ENCODE measurements around the gene FANK1. TPM values are rescaled to one million over a fixed set of nuclear protein-coding genes. Genes with fewer than 3 reads are reported as not detected.

The FANK1 gene
- total RNA-seq, 5 donors from 2014 or later (not counting 1 experiment from before 2014, with no cell fraction given) = 1.3 to 3.3 (median 2.2) TPM; not detected in 1

GRCh38 chr10:126015413-126015812, 119.0 kb downstream of the FANK1 start:
- Mint-ChIP-seq H3K4me3 (no peak overlapping the region), H3K4me1 (peaks cover 0 to 15% (median 0%) of the 10 kb centered on the region in 3 donors), H3K9me3 (no peaks in the 10 kb centered on the region), H3K27ac (no peak overlapping the region), H3K36me3 (no peaks in the 10 kb centered on the region), H3K27me3 (peaks cover 14 to 15% of the 10 kb centered on the region in 2 donors)
- Histone ChIP-seq H3K36me3 (ENCODE audit: control insufficient read depth in 2 of 2, extremely low read depth in 1 of 2, insufficient read depth in 1 of 2, low read length in 1 of 2) (no peaks in the 10 kb centered on the region), H3K27ac (ENCODE audit: low read length) (no peak overlapping the region), H3K4me3 (ENCODE audit: control insufficient read depth in 1 of 2, extremely low read depth in 1 of 2, low read length in 1 of 2) (no peak overlapping the region), H3K27me3 (replicated peaks in 1 of 2; ENCODE audit: control insufficient read depth in 2 of 2, extremely low read depth in 1 of 2, insufficient read depth in 2 of 2, low read length in 1 of 2) (peaks cover 0 to 9% of the 10 kb centered on the region in 2 experiments), H3K9me3 (no peaks in the 10 kb centered on the region), H3K4me1 (ENCODE audit: control insufficient read depth in 1 of 2, extremely low read depth in 1 of 2, insufficient read depth in 2 of 2, low read length in 2 of 2) (peaks cover 0 to 8% of the 10 kb centered on the region in 2 experiments)
- WGBS (ENCODE audit: insufficient coverage) = 100% methylated on average over 1 of the region's 3 CpGs
- no peak for DNase-seq
- CTCF ChIA-PET = interaction anchor here in 1 of 2 donors (0.5 kb wide), 1 partner anchor 22 kb away, joined by 3 read pairs; no protein-coding TSS in a partner anchor
- no peak for ATAC-seq (replicated peaks in 1 of 4)
- POLR2A ChIA-PET = no interaction called here

DNA sequence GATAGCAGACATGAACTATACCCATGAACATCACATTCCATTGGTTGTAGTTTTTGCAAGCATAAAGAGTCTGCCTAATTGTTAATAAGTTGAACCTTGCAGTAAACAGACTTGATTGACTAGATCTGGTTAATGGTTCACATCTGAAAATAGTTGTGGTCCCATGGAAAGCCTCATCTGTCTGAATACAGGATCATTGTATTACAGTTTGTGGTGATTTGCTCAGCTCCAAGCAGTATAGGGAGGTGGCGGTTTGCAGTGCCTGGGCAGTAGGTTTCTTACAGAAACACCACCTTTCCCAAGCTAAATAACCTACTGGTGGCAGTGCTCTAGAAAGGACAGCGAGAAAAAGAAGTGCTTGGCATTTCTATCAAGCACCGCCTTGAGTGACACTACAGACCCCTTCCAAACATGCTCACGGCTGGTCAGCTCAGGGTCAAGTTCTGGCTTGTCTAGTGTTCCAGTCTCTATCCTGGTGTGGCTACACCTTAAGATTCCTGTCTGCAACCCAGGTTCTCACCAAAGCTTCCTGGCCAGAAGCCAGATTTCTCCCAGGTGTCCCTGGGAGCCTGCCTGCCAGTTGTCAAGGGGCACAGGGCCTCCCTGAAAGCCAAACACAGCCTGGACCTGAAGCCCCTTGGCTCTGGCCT, 119.9 kb downstream of the FANK1 start:
- 100% methylated on average over 2 of the region's 4 CpGs for WGBS (ENCODE audit: insufficient coverage)
- DNase-seq (no peak), ATAC-seq (replicated peaks in 1 of 4) (no peak)
- no peaks in the 10 kb centered on the region for H3K36me3 ChIP-seq (ENCODE audit: control insufficient read depth in 2 of 2, extremely low read depth in 1 of 2, insufficient read depth in 1 of 2, low read length in 1 of 2)
- H3K27ac ChIP-seq (ENCODE audit: low read length) = no peak overlapping the region
- H3K27me3 Mint-ChIP-seq = peaks cover 14 to 15% of the 10 kb centered on the region in 2 donors
- no peaks in the 10 kb centered on the region for H3K9me3 ChIP-seq
- ChIA-PET POLR2A (no interaction called here), CTCF (no interaction called here)
- no peak overlapping the region for H3K27ac Mint-ChIP-seq
- H3K4me3 Mint-ChIP-seq = no peak overlapping the region
- no peaks in the 10 kb centered on the region for H3K36me3 Mint-ChIP-seq
- peaks cover 0 to 9% of the 10 kb centered on the region in 2 experiments for H3K27me3 ChIP-seq (replicated peaks in 1 of 2; ENCODE audit: control insufficient read depth in 2 of 2, extremely low read depth in 1 of 2, insufficient read depth in 2 of 2, low read length in 1 of 2)
- H3K4me1 Mint-ChIP-seq = peaks cover 0 to 15% (median 0%) of the 10 kb centered on the region in 3 donors
- H3K9me3 Mint-ChIP-seq = no peaks in the 10 kb centered on the region
- H3K4me1 ChIP-seq (ENCODE audit: control insufficient read depth in 1 of 2, extremely low read depth in 1 of 2, insufficient read depth in 2 of 2, low read length in 2 of 2) = peaks cover 0 to 8% of the 10 kb centered on the region in 2 experiments
- no peak overlapping the region for H3K4me3 ChIP-seq (ENCODE audit: control insufficient read depth in 1 of 2, extremely low read depth in 1 of 2, low read length in 1 of 2)

DNA sequence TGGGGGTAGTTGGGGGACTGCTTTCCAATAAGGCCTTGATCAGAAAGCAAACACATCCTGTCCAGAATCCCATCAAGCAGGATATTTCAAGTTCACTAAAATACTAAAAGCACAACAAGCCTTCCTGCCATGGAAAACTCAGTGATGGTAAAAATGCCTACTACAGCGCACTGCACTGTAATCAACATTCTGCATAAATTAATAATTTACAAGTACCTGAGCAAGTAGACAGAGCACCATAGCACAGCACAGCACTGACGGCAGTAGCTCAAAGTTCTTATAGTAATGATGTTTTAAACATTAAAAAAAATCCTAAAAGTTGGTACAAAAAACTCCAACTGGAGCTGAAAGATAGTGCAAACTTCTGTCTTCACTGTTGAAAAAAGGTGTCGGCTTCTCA, 120.5 kb downstream of the FANK1 start:
- no peaks in the 10 kb centered on the region for H3K36me3 ChIP-seq (ENCODE audit: control insufficient read depth in 2 of 2, extremely low read depth in 1 of 2, insufficient read depth in 1 of 2, low read length in 1 of 2)
- H3K9me3 ChIP-seq = no peaks in the 10 kb centered on the region
- peaks cover 0 to 8% of the 10 kb centered on the region in 2 experiments for H3K4me1 ChIP-seq (ENCODE audit: control insufficient read depth in 1 of 2, extremely low read depth in 1 of 2, insufficient read depth in 2 of 2, low read length in 2 of 2)
- ChIA-PET POLR2A (no interaction called here), CTCF (no interaction called here)
- peaks cover 0 to 9% of the 10 kb centered on the region in 2 experiments for H3K27me3 ChIP-seq (replicated peaks in 1 of 2; ENCODE audit: control insufficient read depth in 2 of 2, extremely low read depth in 1 of 2, insufficient read depth in 2 of 2, low read length in 1 of 2)
- ATAC-seq (replicated peaks in 1 of 4) (no peak), DNase-seq (no peak)
- Mint-ChIP-seq H3K27ac (no peak overlapping the region), H3K4me1 (peaks cover 0 to 12% (median 0%) of the 10 kb centered on the region in 3 donors), H3K4me3 (no peak overlapping the region), H3K27me3 (peaks cover 12 to 14% of the 10 kb centered on the region in 2 donors), H3K9me3 (no peaks in the 10 kb centered on the region), H3K36me3 (no peaks in the 10 kb centered on the region)
- no peak overlapping the region for H3K27ac ChIP-seq (ENCODE audit: low read length)
- WGBS (ENCODE audit: insufficient coverage) = 88% methylated on average over 1 of the region's 3 CpGs
- H3K4me3 ChIP-seq (ENCODE audit: control insufficient read depth in 1 of 2, extremely low read depth in 1 of 2, low read length in 1 of 2) = no peak overlapping the region

DNA sequence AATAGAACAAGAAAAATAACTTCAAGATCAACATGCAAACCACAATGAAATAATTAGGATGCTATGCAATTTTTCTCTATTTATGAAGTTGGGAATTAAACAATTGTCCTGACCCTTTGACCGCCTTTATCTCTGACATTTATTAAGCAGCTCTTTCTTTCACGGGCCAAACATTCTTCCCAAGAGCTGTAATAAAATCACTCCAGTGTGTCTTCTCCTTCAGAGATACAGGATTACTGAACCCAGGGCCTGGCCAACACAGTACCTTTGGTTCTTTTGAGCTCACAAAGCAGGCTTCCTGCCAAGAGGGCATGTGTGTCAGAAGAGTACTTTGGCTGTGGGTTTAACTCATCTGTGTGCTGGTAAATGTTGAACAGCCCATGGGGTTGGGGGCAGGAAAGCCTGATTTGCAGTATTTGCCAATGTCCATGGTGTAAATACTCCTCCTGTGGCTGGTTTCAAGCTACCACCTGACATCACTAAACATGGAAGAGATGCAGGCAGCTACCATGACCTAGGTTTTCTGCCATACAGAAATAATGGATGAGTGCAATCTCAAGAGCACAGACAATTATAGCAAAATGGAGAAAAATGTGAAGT, 121.7 kb downstream of the FANK1 start:
- ChIA-PET CTCF (no interaction called here), POLR2A (no interaction called here)
- H3K27me3 Mint-ChIP-seq = peaks cover 11 to 12% of the 10 kb centered on the region in 2 donors

DNA sequence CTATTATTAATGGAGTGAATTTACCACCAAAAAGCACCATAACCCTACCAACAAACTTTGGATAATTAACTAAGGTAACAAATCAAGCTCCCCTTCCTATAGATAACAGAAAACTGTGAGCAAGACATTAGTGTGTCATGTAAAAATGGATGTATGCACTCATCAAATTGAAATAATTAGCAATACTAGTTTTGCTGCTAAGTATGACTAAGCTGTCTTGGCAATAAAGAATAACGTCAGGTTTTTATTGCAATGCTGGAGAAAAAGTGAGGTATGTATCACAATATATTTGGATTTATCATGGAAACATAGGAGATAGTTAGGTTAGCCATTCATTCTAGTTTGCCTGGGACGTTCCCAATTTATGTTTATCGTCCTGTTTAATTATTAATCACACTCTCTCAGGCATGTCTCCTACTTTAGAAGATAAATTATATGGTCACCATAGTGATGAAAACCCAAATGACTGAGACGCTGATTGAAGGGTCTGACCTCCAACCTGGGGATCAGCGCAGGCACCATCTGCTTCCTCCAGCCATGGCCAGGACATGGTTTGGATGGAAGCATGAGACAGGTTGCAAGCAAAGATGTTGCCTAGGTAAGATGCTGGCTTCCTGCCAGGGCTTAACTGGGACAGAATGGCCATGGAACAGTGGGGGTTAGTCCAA, 125.6 kb downstream of the FANK1 start:
- Histone ChIP-seq H3K27me3 (replicated peaks in 1 of 2; ENCODE audit: control insufficient read depth in 2 of 2, extremely low read depth in 1 of 2, insufficient read depth in 2 of 2, low read length in 1 of 2) (peaks cover 0 to 4% of the 10 kb centered on the region in 2 experiments), H3K9me3 (no peaks in the 10 kb centered on the region), H3K4me1 (ENCODE audit: control insufficient read depth in 1 of 2, extremely low read depth in 1 of 2, insufficient read depth in 2 of 2, low read length in 2 of 2) (no peaks in the 10 kb centered on the region), H3K4me3 (ENCODE audit: control insufficient read depth in 1 of 2, extremely low read depth in 1 of 2, low read length in 1 of 2) (no peak overlapping the region), H3K27ac (ENCODE audit: low read length) (no peak overlapping the region), H3K36me3 (ENCODE audit: control insufficient read depth in 2 of 2, extremely low read depth in 1 of 2, insufficient read depth in 1 of 2, low read length in 1 of 2) (no peaks in the 10 kb centered on the region)
- no peak overlapping the region for H3K4me3 Mint-ChIP-seq
- WGBS (ENCODE audit: insufficient coverage) = 95% methylated on average over 2 of the region's 5 CpGs
- POLR2A ChIA-PET = no interaction called here
- no peaks in the 10 kb centered on the region for H3K36me3 Mint-ChIP-seq
- no peak overlapping the region for H3K27ac Mint-ChIP-seq
- DNase-seq (no peak), ATAC-seq (replicated peaks in 1 of 4) (no peak)
- H3K27me3 Mint-ChIP-seq = peaks cover 7 to 12% of the 10 kb centered on the region in 2 donors
- no peaks in the 10 kb centered on the region for H3K4me1 Mint-ChIP-seq
- CTCF ChIA-PET = no interaction called here
- H3K9me3 Mint-ChIP-seq = peaks cover 0 to 8% (median 2%) of the 10 kb centered on the region in 3 donors

More for the DNA sequence above, 121.7 kb downstream of the FANK1 start:
- H3K9me3 ChIP-seq = no peaks in the 10 kb centered on the region
- Mint-ChIP-seq H3K4me3 (no peak overlapping the region), H3K9me3 (no peaks in the 10 kb centered on the region), H3K4me1 (peaks cover 0 to 6% (median 0%) of the 10 kb centered on the region in 3 donors), H3K27ac (no peak overlapping the region), H3K36me3 (no peaks in the 10 kb centered on the region)
- no peak overlapping the region for H3K27ac ChIP-seq (ENCODE audit: low read length)
- peaks cover 0 to 8% of the 10 kb centered on the region in 2 experiments for H3K4me1 ChIP-seq (ENCODE audit: control insufficient read depth in 1 of 2, extremely low read depth in 1 of 2, insufficient read depth in 2 of 2, low read length in 2 of 2)
- no peak for ATAC-seq (replicated peaks in 1 of 4)
- WGBS (ENCODE audit: insufficient coverage) = 100% methylated on average over 1 of the region's 2 CpGs
- peaks cover 0 to 9% of the 10 kb centered on the region in 2 experiments for H3K27me3 ChIP-seq (replicated peaks in 1 of 2; ENCODE audit: control insufficient read depth in 2 of 2, extremely low read depth in 1 of 2, insufficient read depth in 2 of 2, low read length in 1 of 2)
- H3K36me3 ChIP-seq (ENCODE audit: control insufficient read depth in 2 of 2, extremely low read depth in 1 of 2, insufficient read depth in 1 of 2, low read length in 1 of 2) = no peaks in the 10 kb centered on the region
- H3K4me3 ChIP-seq (ENCODE audit: control insufficient read depth in 1 of 2, extremely low read depth in 1 of 2, low read length in 1 of 2) = no peak overlapping the region
- no peak for DNase-seq

DNA sequence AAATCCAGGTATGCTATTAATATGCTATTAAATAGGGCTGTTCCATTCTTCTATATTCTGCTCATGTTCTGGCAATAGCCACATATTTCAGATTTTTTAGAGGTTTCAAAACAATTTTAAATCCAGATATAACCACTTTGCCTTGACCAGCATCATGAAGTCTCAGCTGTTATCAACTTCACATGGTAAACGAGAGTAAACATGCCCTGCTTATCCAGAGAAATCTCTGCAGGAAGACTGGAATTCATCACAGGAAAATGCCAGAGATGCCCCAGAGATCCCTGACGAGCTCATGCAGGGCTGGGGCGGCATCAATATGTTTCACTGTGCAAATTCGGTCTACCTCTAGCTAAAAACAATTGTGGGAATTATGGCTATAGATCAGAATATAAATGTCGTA, 126.5 kb downstream of the FANK1 start:
- H3K9me3 Mint-ChIP-seq = peaks cover 0 to 15% (median 5%) of the 10 kb centered on the region in 3 donors
- no peaks in the 10 kb centered on the region for H3K36me3 Mint-ChIP-seq
- no peak overlapping the region for H3K4me3 ChIP-seq (ENCODE audit: control insufficient read depth in 1 of 2, extremely low read depth in 1 of 2, low read length in 1 of 2)
- no peaks in the 10 kb centered on the region for H3K4me1 Mint-ChIP-seq
- no peak overlapping the region for H3K4me3 Mint-ChIP-seq
- POLR2A ChIA-PET = no interaction called here
- H3K9me3 ChIP-seq = no peaks in the 10 kb centered on the region
- no peak overlapping the region for H3K27ac Mint-ChIP-seq
- peaks cover 0 to 4% of the 10 kb centered on the region in 2 experiments for H3K27me3 ChIP-seq (replicated peaks in 1 of 2; ENCODE audit: control insufficient read depth in 2 of 2, extremely low read depth in 1 of 2, insufficient read depth in 2 of 2, low read length in 1 of 2)
- CTCF ChIA-PET = no interaction called here
- no peaks in the 10 kb centered on the region for H3K36me3 ChIP-seq (ENCODE audit: control insufficient read depth in 2 of 2, extremely low read depth in 1 of 2, insufficient read depth in 1 of 2, low read length in 1 of 2)
- DNase-seq = no peak
- H3K27me3 Mint-ChIP-seq = peaks cover 0 to 12% of the 10 kb centered on the region in 2 donors
- 90% methylated on average over 1 of the region's 5 CpGs for WGBS (ENCODE audit: insufficient coverage)
- no peaks in the 10 kb centered on the region for H3K4me1 ChIP-seq (ENCODE audit: control insufficient read depth in 1 of 2, extremely low read depth in 1 of 2, insufficient read depth in 2 of 2, low read length in 2 of 2)
- no peak overlapping the region for H3K27ac ChIP-seq (ENCODE audit: low read length)
- ATAC-seq (replicated peaks in 1 of 4) = no peak

Data from T-cell (primary cell).